ENCODE results near the gene CDKL5.

DNA sequence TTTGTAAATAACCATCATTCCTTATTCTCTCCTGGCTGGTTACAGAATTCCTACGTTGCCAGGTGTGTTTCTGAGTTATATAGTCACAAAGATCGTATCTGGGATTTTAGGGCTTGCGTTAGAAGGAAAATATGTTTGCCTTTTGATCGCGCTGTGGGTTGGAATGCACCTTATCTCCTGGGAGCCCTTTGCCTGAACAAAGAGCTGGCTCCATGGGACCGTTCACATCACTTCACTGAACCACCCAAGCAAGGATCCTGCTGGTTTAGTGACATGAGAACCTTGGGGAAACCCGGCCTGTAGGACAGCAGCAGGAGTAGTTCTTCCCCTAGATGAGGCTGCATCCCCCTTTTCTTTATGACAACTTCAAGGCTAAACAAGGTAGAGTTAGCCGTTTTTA, 194.9 kb downstream of the CDKL5 start:
- TF ChIP-seq, protein P1, sequence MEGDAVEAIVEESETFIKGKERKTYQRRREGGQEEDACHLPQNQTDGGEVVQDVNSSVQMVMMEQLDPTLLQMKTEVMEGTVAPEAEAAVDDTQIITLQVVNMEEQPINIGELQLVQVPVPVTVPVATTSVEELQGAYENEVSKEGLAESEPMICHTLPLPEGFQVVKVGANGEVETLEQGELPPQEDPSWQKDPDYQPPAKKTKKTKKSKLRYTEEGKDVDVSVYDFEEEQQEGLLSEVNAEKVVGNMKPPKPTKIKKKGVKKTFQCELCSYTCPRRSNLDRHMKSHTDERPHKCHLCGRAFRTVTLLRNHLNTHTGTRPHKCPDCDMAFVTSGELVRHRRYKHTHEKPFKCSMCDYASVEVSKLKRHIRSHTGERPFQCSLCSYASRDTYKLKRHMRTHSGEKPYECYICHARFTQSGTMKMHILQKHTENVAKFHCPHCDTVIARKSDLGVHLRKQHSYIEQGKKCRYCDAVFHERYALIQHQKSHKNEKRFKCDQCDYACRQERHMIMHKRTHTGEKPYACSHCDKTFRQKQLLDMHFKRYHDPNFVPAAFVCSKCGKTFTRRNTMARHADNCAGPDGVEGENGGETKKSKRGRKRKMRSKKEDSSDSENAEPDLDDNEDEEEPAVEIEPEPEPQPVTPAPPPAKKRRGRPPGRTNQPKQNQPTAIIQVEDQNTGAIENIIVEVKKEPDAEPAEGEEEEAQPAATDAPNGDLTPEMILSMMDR (IDR thresholded peaks at IDR 0.05), result no peak
- TF ChIP-seq ZFX (IDR thresholded peaks at IDR 0.05; ENCODE audit: borderline replicate concordance), result no peak
